ENCODE data around the gene C15orf62. TPM values are rescaled to one million over a fixed set of nuclear protein-coding genes. Genes with fewer than 3 reads are reported as not detected.

Gene C15orf62
- polyA plus RNA-seq, 1 of the 3 experiments (the other 2 are of a cell fraction), result not detected

DNA sequence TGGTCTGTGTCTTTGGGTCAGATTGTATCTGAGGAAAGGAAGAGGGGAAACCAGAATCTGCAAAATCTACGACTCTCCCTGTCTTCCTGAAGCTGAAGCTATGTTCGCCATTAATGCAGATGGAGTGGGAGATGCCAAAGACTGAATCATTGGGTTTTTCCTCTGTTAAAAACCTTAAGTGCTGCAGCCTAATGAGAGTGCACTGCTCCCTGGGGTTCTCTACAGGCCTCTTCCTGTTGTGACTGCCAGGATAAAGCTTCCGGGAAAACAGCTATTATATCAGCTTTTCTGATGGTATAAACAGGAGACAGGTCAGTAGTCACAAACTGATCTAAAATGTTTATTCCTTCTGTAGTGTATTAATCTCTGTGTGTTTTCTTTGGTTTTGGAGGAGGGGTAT is 38.7 kb upstream of the C15orf62 start:
- H3K27me3 ChIP-seq (ENCODE audit: insufficient read depth), result no peaks in the 10 kb centered on the region
- H3F3A ChIP-seq (replicated peaks; ENCODE audit: insufficient read depth), result peaks cover 13% of the 10 kb centered on the region
- WGBS (ENCODE audit: low lambda C conversion rate), result 86% methylated on average over 3 of the region's 3 CpGs
- H3K79me2 ChIP-seq (ENCODE audit: insufficient read depth), result no peaks in the 10 kb centered on the region
- H3K9ac ChIP-seq, result no peak overlapping the region
- peaks cover 19 to 30% of the 10 kb centered on the region in 2 experiments for H3K36me3 ChIP-seq (replicated peaks in 1 of 2; ENCODE audit: control insufficient read depth in 1 of 2, insufficient read depth in 2 of 2, low read length in 1 of 2)
- H3K27ac ChIP-seq (ENCODE audit: low read depth in 2 of 2, low read length in 1 of 2), result no peak overlapping the region
- H3K9me2 ChIP-seq, result no peaks in the 10 kb centered on the region
- H3K9me3 ChIP-seq, result no peaks in the 10 kb centered on the region
- DNase-seq, result no peak
- no peak overlapping the region for H2AFZ ChIP-seq (ENCODE audit: low read depth)
- POLR2A ChIA-PET, result no interaction called here
- no peak overlapping the region for H3K4me3 ChIP-seq (ENCODE audit: low read depth in 2 of 2, low read length in 1 of 2)
- TF ChIP-seq, protein P1, sequence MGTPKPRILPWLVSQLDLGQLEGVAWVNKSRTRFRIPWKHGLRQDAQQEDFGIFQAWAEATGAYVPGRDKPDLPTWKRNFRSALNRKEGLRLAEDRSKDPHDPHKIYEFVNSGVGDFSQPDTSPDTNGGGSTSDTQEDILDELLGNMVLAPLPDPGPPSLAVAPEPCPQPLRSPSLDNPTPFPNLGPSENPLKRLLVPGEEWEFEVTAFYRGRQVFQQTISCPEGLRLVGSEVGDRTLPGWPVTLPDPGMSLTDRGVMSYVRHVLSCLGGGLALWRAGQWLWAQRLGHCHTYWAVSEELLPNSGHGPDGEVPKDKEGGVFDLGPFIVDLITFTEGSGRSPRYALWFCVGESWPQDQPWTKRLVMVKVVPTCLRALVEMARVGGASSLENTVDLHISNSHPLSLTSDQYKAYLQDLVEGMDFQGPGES (IDR thresholded peaks at IDR 0.05; ENCODE audit: low read depth, low read length), result no peak
- no peak for TF ChIP-seq GATA2 (CRISPR knock-in tag; IDR thresholded peaks at IDR 0.05)
- TF ChIP-seq RFX5 (IDR thresholded peaks at IDR 0.05; ENCODE audit: low read length), result no peak
- no peak for TF ChIP-seq EZH2phosphoT487 (IDR thresholded peaks at IDR 0.05; ENCODE audit: borderline replicate concordance, low read depth)
- TF ChIP-seq SIN3A (IDR thresholded peaks at IDR 0.05; ENCODE audit: borderline replicate concordance, low read depth, low read length), result no peak
- TF ChIP-seq TAF1 (IDR thresholded peaks at IDR 0.05; ENCODE audit: borderline replicate concordance, low read depth, low read length), result no peak
- H4K20me1 ChIP-seq (ENCODE audit: insufficient read depth), result no peaks in the 10 kb centered on the region
- no peak overlapping the region for H3K4me2 ChIP-seq
- H3K4me1 ChIP-seq (ENCODE audit: control insufficient read depth in 1 of 2, insufficient read depth in 2 of 2, low read depth in 1 of 2, low read length in 1 of 2), result no peaks in the 10 kb centered on the region; a peak in 1 of 4 replicates
- CTCF ChIA-PET, result interaction anchor here (0.6 to 3.0 kb wide), 6 partner anchors 12 to 397 kb away, joined by 3 to 15 read pairs (median 4); partner anchors contain the start of gene GCHFR

DNA sequence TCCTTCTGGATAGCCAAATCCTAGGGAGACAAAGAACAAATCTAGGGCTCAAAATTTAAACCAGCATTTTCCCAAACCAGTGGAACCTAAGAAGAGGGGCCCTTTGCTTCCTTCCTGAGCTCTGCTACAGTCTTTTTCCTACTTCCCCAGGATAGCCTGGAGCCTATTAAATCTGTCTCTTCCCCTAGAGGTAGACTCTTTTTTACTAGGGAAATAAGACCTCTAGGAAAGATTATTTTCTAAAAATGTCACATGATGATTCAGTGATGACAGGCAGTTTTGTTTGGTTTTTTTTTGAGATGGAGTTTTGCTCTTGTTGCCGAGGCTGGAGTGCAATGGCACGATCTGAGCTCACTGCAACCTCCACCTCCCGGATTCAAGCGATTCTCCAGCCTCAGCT is 33.2 kb upstream of the C15orf62 start:
- Histone ChIP-seq H3K4me3 (ENCODE audit: low read depth in 2 of 2, low read length in 1 of 2) (no peak overlapping the region), H3K9me3 (no peaks in the 10 kb centered on the region), H3K4me1 (ENCODE audit: control insufficient read depth in 1 of 2, insufficient read depth in 2 of 2, low read depth in 1 of 2, low read length in 1 of 2) (no peaks in the 10 kb centered on the region), H3K4me2 (no peak overlapping the region), H3K79me2 (ENCODE audit: insufficient read depth) (no peaks in the 10 kb centered on the region), H4K20me1 (ENCODE audit: insufficient read depth) (no peaks in the 10 kb centered on the region), H3K36me3 (replicated peaks in 1 of 2; ENCODE audit: control insufficient read depth in 1 of 2, insufficient read depth in 2 of 2, low read length in 1 of 2) (peaks cover 43 to 46% of the 10 kb centered on the region in 2 experiments), H3K9me2 (no peaks in the 10 kb centered on the region), H3F3A (replicated peaks; ENCODE audit: insufficient read depth) (peaks cover 8% of the 10 kb centered on the region), H3K27ac (ENCODE audit: low read depth in 2 of 2, low read length in 1 of 2) (no peak overlapping the region), H2AFZ (ENCODE audit: low read depth) (no peak overlapping the region), H3K27me3 (ENCODE audit: insufficient read depth) (no peaks in the 10 kb centered on the region), H3K9ac (no peak overlapping the region)
- ChIA-PET POLR2A (interaction anchor here (0.5 kb wide), 1 partner anchor 43 kb away, joined by 5 read pairs; no protein-coding TSS in a partner anchor), CTCF (interaction anchor here (1.0 to 20.8 kb wide), 4 partner anchors 10 to 58 kb away, joined by 3 to 555 read pairs (median 16); partner anchors contain the start of genes C15orf62 and GCHFR)
- no peak for DNase-seq
- 93% methylated on average over 4 of the region's 4 CpGs for WGBS (ENCODE audit: low lambda C conversion rate)
- no peak for TF ChIP-seq FOSL2 (IDR thresholded peaks at IDR 0.05; ENCODE audit: borderline replicate concordance, low read depth)
- TF ChIP-seq YY1 (IDR thresholded peaks at IDR 0.05; ENCODE audit: low read depth), result no peak
- TF ChIP-seq, protein P2, sequence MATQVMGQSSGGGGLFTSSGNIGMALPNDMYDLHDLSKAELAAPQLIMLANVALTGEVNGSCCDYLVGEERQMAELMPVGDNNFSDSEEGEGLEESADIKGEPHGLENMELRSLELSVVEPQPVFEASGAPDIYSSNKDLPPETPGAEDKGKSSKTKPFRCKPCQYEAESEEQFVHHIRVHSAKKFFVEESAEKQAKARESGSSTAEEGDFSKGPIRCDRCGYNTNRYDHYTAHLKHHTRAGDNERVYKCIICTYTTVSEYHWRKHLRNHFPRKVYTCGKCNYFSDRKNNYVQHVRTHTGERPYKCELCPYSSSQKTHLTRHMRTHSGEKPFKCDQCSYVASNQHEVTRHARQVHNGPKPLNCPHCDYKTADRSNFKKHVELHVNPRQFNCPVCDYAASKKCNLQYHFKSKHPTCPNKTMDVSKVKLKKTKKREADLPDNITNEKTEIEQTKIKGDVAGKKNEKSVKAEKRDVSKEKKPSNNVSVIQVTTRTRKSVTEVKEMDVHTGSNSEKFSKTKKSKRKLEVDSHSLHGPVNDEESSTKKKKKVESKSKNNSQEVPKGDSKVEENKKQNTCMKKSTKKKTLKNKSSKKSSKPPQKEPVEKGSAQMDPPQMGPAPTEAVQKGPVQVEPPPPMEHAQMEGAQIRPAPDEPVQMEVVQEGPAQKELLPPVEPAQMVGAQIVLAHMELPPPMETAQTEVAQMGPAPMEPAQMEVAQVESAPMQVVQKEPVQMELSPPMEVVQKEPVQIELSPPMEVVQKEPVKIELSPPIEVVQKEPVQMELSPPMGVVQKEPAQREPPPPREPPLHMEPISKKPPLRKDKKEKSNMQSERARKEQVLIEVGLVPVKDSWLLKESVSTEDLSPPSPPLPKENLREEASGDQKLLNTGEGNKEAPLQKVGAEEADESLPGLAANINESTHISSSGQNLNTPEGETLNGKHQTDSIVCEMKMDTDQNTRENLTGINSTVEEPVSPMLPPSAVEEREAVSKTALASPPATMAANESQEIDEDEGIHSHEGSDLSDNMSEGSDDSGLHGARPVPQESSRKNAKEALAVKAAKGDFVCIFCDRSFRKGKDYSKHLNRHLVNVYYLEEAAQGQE (IDR thresholded peaks at IDR 0.05; ENCODE audit: low read depth, low read length), result no peak
- TF ChIP-seq, protein P3, sequence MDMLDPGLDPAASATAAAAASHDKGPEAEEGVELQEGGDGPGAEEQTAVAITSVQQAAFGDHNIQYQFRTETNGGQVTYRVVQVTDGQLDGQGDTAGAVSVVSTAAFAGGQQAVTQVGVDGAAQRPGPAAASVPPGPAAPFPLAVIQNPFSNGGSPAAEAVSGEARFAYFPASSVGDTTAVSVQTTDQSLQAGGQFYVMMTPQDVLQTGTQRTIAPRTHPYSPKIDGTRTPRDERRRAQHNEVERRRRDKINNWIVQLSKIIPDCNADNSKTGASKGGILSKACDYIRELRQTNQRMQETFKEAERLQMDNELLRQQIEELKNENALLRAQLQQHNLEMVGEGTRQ (IDR thresholded peaks at IDR 0.05; ENCODE audit: borderline replicate concordance, low read depth, low read length), result no peak
- TF ChIP-seq RAD21 (IDR thresholded peaks at IDR 0.05; ENCODE audit: low read length), result no peak
- TF ChIP-seq, protein P4, sequence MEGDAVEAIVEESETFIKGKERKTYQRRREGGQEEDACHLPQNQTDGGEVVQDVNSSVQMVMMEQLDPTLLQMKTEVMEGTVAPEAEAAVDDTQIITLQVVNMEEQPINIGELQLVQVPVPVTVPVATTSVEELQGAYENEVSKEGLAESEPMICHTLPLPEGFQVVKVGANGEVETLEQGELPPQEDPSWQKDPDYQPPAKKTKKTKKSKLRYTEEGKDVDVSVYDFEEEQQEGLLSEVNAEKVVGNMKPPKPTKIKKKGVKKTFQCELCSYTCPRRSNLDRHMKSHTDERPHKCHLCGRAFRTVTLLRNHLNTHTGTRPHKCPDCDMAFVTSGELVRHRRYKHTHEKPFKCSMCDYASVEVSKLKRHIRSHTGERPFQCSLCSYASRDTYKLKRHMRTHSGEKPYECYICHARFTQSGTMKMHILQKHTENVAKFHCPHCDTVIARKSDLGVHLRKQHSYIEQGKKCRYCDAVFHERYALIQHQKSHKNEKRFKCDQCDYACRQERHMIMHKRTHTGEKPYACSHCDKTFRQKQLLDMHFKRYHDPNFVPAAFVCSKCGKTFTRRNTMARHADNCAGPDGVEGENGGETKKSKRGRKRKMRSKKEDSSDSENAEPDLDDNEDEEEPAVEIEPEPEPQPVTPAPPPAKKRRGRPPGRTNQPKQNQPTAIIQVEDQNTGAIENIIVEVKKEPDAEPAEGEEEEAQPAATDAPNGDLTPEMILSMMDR (IDR thresholded peaks at IDR 0.05), result no peak
- TF ChIP-seq MXI1 (IDR thresholded peaks at IDR 0.05; ENCODE audit: low read depth, low read length), result no peak
- no peak for TF ChIP-seq GATA2 (CRISPR knock-in tag; IDR thresholded peaks at IDR 0.05)
- TF ChIP-seq GABPA (IDR thresholded peaks at IDR 0.05; ENCODE audit: low read depth), result no peak
- no peak for TF ChIP-seq NRF1 (IDR thresholded peaks at IDR 0.05; ENCODE audit: low read depth, low read length)
- no peak for TF ChIP-seq SIN3A (IDR thresholded peaks at IDR 0.05; ENCODE audit: borderline replicate concordance, low read depth, low read length)
- TF ChIP-seq, protein P5, sequence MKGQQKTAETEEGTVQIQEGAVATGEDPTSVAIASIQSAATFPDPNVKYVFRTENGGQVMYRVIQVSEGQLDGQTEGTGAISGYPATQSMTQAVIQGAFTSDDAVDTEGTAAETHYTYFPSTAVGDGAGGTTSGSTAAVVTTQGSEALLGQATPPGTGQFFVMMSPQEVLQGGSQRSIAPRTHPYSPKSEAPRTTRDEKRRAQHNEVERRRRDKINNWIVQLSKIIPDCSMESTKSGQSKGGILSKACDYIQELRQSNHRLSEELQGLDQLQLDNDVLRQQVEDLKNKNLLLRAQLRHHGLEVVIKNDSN (IDR thresholded peaks at IDR 0.05; ENCODE audit: borderline replicate concordance, low read depth), result no peak
- TF ChIP-seq CHD2 (IDR thresholded peaks at IDR 0.05; ENCODE audit: low read length, partially characterized antibody), result no peak
- TF ChIP-seq FOXM1 (IDR thresholded peaks at IDR 0.05; ENCODE audit: low read depth), result no peak
- TF ChIP-seq MEF2A (IDR thresholded peaks at IDR 0.05; ENCODE audit: borderline replicate concordance, low read depth), result no peak

All from SK-N-SH (cell line).